ENCODE results near the gene SYNGR3.
A peak's percentile ranks its signal among the peaks of the same experiment; 100 is the strongest.
"Not testable (repeated sequence)": the region's sequence is repeated elsewhere in the genome, so short reads cannot be mapped to it uniquely, and the experiment has no call there.

The SYNGR3 gene

GRCh38 chr16:2008631-2009163, 18.9 kb downstream of the SYNGR3 start:
- DNase-seq (ENCODE audit: low spot score) = peak; percentile 54

- DNase-seq (ENCODE audit: low spot score) = peak; percentile 45
These were observed 19.5 kb downstream of the SYNGR3 start for GRCh38 chr16:2009164-2009711.

- peak; percentile 88 for DNase-seq (ENCODE audit: low spot score)
These were observed 20.2 kb downstream of the SYNGR3 start, which contains the start of gene ZNF598 for GRCh38 chr16:2009791-2010510. ZNF598 (minus strand) TSS chr16:2009821.

GRCh38 chr16:2011726-2012125, 22.0 kb downstream of the SYNGR3 start:
- DNase-seq (ENCODE audit: low spot score) = not testable (repeated sequence)

GRCh38 chr16:2013527-2013926, 23.8 kb downstream of the SYNGR3 start:
- no peak for DNase-seq (ENCODE audit: low spot score)

GRCh38 chr16:2015117-2015946, 25.6 kb downstream of the SYNGR3 start:
- no peak for DNase-seq (ENCODE audit: low spot score)

- DNase-seq (ENCODE audit: low spot score) = no peak
These were observed 26.1 kb downstream of the SYNGR3 start for GRCh38 chr16:2015947-2016208.

- peak; percentile 50 for DNase-seq (ENCODE audit: low spot score)
These were observed 26.7 kb downstream of the SYNGR3 start for GRCh38 chr16:2016407-2016922.

GRCh38 chr16:2019518-2019920, 29.7 kb downstream of the SYNGR3 start, which contains the start of gene NPW:
NPW (plus strand) TSS chr16:2019785.
- DNase-seq (ENCODE audit: low spot score) = peak; percentile 36

- DNase-seq (ENCODE audit: low spot score) = no peak
These were observed 30.4 kb downstream of the SYNGR3 start for GRCh38 chr16:2019921-2020831.

- no peak for DNase-seq (ENCODE audit: low spot score)
These were observed 32.9 kb downstream of the SYNGR3 start for GRCh38 chr16:2022723-2023091.

GRCh38 chr16:2023092-2024031, 33.6 kb downstream of the SYNGR3 start:
- DNase-seq (ENCODE audit: low spot score) = peak; percentile 92

- DNase-seq (ENCODE audit: low spot score) = no peak
These were observed 34.3 kb downstream of the SYNGR3 start for GRCh38 chr16:2024032-2024420.

- DNase-seq (ENCODE audit: low spot score) = no peak
These were observed 35.5 kb downstream of the SYNGR3 start for GRCh38 chr16:2025251-2025650.

- DNase-seq (ENCODE audit: low spot score) = no peak
These were observed 36.2 kb downstream of the SYNGR3 start for GRCh38 chr16:2025878-2026460.

- no peak for DNase-seq (ENCODE audit: low spot score)
These were observed 36.8 kb downstream of the SYNGR3 start, which contains the start of gene NHERF2 for GRCh38 chr16:2026461-2027023. NHERF2 (plus strand) TSS chr16:2026902; CDS start chr16:2027006, 104 bp downstream.

- DNase-seq (ENCODE audit: low spot score) = peak; percentile 38
These were observed 37.5 kb downstream of the SYNGR3 start for GRCh38 chr16:2027024-2028010.

GRCh38 chr16:2028146-2028545, 38.4 kb downstream of the SYNGR3 start:
- DNase-seq (ENCODE audit: low spot score) = no peak

All from NAMALWA (cell line).